RKO (cell line): ENCODE measurements around the gene TTC34.

ENCODE experiments used
- DNase-seq: peaks from one replicate; pipeline ENCODE4 v3.0.0-alpha.2; 2016; ENCODE audit warnings: low spot score

TTC34 gene

DNA sequence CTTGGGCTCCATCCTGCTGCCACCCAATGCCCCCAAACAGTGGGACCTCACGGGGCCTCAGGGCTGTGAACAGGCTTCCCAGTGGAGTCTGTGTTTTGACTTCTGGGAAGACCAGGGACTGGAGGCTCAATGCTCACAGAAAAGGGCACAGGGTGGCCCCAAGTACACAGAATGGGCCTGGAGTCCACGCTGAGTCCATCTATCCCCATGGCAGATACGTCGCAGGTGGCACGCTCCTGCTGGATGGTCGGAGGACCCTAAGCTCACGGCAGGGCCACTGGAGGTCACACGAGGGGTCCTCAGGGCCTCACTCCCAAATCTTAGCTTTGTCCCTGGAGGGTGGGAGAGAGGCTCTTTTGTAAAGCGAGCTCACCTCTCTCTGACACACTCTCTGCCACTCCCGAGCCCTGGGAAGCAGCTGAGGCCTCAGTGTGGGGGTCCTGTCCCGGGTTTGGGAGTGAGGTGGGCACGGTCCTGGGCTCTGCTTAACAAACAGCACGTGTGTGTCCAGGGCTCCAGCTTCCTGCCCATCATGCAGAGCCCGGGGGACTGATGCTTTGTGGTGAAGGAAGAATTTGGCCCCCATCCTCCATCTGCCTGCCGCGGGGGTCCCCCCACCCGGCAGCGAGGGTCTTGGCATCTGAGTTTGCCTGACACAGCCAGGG, 27.2 kb upstream of the TTC34 start:
- DNase-seq = no peak

DNA sequence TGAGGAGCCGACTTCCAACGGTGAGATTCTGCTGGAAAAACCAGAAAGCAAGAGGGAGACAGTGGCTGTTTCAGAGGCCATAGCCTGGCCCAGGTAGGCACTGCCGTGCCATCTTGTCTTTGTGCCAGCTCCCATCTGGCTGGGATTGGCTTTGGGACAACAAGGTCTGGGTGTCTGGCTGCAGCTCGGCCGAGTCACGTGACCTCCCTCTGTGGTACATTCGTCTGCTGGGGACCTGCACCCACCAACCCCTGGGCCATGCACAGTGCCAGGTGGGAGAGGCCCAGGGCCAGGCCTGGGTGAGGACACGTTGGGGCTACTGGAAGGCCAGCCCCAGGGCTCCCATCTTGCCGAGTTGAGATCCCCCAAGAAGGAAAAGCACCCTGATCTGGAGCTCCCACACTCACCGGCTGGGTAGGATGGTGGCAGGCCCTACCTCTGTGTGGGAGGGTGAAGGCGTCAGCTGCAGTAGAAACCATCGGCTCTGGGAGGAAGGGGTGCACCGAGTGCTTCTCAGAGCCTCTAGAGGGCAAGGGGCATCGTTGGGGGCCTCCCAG, 25.3 kb upstream of the TTC34 start:
- no peak for DNase-seq

DNA sequence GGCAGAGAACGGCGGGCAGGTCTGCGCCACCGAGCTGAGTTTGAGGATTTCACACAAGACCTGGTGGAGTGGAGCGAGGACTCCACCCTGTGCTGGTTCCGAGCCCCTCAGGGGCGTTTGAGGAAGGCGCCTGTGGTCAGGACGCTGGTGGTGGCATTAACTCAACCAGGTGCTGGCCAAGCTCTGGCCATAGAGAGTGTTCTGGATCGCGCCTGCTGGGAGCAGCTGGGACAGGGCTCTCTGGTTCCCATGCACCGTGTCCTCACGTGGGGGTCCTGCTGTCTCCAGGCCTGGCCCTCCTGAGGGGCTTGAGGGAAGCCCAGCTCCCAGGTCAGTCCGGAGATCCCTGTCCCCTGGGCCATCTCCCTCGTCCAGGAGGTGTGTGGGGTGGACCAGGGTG, 24.8 kb upstream of the TTC34 start:
- no peak for DNase-seq

DNA sequence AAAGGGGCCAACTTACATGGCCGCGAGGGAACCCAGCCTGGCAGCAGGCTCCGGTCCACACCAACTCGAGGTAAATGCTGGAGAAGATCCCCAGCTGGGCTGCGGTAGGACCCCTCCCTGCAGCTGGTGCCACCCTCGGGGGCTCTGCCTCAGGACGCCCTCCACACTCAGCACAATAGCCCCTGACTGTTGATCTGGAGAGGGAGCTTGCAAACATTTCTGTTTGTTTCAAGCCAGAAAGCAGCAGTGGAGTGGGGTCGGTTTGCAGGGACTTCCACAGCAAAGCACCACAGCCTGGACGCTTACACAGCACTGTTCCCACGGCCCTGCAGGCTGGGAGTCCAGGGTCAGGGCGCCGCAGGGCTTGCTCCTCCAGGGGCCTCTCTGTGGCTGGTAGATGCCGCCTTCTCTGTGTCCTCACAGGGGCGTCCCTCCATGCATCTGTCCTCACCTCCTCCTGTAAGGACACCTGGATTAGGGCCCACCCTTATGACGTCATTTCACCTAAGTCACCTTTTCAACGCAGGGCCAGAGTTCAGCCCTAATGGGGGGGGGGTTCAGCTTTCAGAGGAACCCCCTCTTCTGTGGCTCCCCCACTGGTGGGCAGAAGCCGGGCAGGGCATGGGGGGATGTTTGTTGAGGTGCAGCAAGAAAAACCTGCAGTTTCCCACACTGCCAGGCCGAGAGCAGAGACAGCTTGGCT, 24.1 kb upstream of the TTC34 start:
- no peak for DNase-seq

DNA sequence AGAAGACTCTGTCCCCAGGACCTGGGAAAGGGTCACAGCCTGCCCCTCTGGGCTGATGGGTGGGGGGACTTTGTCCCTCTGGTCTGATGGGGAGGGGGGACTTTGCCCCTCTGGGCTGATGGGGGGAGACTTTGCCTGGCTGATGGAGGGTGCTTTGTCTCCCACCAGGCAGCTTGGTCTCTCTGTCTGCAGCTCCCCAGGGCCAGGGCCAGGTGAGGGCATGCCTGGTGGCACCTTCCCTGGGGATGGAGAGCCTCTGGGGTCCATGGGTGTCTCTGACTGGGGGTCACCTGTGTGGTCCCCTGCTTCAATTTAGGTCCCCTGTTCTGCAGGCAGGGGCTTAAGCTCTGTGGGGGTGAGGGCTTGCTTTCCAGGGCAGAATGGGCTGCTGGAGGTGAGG, 23.5 kb upstream of the TTC34 start:
- no peak for DNase-seq

DNA sequence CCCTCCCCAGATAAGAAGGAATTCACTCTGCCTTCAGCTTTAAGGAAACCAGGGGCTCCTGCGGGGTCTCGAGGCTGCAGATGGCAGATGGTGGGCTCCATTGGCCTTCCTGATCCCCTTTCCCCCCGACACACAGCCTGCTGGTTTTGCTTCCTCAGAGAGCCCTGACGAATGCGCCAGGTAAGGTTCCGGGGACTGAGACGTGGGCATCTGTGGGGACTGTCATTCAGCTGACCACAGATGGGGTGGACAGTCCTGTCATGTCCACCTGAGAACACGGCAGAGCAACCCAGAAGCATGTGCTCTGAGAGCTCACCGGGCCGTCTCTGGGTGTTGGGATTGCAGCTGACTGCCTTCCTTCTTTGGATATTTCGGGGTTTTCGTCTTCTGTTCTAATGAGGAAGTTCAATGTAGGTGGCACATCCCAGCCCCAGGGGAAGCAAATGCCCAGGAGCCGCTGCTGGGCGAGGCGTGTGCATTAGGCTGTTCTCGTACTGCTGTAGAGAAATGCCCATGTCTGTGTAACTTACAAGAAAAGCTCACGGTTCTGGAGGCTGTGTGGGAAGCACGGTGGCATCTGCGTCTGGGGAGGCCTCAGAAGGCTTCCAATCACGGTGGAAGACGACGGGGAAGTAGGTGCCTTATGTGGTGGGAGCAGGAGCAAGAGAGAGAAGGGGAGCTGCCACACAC, 22.6 kb upstream of the TTC34 start:
- no peak for DNase-seq

DNA sequence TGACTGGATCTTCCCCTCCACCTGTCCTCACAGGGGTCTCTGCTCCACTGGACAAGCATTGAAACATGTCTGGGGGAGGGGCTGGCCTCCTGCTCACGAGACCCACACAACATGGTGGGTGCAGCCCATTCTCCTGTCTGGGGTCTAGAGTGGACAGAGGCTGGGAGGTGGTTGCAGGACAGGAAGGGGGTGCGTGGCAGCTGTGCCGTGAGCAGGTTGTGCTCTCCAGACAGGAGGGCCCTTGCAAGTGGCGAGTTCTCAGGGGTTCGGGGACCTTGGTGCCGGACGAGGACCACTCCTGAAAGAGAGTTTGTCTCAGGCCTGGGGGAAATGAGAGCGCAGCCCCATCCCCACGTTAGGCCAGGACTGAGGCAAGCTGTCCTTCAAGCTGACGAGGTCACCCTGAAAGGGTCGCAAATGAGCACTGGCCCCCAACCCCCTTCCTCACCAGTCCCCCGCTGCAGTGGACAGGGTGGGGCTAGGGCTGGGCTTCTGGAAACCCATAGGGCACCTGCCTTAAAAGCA, 21.2 kb upstream of the TTC34 start:
- DNase-seq = no peak

DNA sequence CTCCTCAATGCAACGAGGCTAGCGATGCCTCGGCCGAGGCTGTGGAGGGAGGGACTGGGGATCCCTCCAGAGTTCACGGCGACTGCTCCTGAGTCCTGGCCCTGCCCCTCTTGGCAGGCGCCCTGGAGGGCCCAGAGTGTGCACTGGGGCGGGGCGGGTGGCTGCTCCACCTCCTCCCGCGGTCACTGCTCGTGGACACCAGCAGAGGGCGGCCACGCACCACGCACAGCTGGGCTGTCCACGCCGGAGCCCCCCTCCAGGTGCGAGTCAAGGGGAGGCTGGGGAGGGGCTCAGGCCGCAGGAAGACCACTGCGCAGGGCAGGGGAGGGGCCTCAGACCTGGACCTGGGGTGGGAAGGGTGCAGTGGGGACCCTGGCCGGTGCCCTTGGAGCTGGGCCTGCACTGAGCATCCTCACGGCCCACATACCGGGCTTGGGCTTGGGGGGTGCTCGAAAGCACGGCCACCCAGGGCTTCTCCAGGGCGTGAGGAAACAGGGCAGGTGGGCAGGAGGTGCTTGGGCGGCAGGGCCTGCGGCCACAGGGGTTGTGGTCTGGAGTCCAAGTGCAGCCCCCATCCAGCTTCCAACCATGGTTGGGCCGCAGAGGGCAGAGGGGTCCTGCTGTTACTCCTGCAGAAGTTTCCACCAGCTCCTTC, 20.6 kb upstream of the TTC34 start:
- DNase-seq = peak; percentile 24

DNA sequence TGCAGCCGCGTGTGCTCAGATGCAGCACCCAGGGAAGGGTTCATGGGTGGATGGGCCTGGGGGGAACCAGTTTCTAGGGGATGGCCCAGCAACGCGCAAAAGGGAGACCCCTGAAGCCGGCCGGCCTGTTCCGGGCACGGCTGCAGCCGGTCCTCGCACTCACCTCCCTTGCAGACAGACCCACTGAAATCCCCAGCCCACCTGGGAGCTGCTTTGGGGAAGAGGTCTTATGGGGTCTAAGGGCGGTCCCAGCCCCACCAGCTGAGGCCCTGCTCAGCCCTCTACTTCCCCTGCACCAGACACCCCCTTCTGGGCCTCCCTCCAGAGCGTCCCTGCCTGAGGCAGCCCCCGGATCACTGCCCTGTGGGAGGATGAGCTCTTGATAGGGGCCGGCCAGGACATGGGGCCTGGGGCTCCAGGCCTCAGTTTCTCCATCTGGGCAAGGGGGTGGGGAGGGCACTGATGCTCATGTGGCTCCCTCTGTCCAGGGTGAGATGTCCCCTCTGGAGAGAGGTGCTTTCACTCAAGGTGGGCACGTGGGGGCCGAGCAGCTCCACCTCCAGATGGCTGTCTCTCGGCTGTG, 20.0 kb upstream of the TTC34 start:
- no peak for DNase-seq

DNA sequence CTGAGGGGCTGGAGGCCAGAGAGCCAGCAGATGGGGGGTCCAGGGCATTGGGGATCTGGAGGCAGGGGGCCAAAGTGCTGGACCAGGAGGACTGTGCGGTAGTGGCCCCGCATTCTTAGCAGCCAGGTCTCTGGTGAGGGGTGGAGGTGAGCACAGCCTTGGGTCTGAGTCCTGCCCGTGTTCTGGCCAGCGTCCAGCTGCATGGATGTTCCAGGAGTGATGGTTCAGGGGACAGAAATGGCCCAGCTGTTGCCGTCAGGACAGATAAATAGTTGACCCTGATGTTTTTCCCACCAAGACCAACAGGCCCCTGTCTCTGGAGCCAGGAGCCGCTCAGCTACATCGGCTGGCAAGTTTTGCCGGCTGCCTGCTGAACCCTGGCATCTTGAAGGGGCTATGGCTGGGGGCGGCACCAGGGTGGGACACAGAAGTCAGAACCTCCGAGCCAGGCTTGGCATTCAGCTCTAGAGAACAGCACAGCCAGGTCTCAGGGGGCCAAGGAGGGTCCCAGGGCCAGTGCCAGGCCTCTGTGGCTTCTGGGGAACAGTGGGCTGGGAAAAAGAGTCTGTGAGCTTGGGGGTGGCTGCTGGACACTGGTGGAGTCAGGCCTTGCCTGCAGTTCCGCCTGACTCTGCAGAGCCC, 19.4 kb upstream of the TTC34 start:
- DNase-seq = no peak

DNA sequence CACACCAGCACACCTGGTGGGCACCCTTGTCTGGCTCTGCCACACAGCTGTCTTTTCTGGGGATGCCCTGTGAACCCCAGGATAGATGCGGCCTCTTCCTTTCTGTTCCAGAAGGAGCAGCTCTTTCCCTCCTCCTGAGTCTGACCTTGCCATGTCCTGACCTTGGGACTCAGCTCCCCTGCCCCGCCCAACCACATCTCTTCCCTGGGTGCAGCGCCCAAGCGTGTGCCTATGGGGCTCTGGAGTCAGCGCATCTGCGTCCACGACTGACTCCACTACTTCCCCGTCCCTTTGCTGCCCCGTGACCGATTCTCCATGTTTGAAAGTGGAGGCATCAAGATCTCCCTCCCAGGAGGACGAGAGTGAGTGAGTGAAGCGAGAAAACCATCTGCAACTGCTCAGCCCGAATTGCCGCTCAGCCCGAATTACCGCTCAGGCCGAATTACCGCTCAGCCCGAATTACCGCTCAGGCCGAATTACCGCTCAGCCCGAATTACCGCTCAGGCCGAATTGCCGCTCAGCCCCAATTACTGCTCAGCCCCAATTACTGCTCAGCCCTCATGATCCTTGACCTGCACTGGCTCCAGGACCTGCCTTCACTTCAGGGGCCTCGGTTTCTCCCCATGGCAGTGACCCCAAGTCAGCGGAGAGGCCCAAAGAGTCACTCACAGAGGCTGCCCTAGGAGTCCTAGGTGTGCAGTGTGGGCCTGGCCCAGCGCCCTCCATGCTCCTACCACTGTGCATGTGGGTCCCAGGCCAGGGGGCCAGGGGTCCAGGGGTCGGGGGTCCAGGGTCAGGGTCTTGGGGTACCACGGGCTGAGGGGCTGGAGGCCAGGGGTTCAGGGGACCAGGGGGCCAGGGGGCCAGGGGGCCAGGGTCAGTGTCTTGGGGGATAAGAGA, 18.6 kb upstream of the TTC34 start:
- no peak for DNase-seq

DNA sequence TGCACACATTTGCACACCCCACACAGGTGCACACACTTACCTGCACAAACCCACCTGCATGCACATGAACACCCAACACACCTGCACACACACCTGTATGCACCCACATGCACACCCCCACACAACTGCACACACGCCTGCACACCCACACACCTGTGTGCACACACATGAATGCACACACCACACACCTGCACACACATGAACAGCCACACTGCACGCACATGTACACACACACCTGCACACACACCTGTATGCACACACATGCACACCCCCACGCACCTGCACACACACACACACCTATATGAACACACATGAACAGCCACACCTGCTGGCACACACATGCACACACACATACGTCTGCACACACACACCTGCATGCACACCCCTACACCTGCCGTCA, 17.9 kb upstream of the TTC34 start:
- DNase-seq = no peak

DNA sequence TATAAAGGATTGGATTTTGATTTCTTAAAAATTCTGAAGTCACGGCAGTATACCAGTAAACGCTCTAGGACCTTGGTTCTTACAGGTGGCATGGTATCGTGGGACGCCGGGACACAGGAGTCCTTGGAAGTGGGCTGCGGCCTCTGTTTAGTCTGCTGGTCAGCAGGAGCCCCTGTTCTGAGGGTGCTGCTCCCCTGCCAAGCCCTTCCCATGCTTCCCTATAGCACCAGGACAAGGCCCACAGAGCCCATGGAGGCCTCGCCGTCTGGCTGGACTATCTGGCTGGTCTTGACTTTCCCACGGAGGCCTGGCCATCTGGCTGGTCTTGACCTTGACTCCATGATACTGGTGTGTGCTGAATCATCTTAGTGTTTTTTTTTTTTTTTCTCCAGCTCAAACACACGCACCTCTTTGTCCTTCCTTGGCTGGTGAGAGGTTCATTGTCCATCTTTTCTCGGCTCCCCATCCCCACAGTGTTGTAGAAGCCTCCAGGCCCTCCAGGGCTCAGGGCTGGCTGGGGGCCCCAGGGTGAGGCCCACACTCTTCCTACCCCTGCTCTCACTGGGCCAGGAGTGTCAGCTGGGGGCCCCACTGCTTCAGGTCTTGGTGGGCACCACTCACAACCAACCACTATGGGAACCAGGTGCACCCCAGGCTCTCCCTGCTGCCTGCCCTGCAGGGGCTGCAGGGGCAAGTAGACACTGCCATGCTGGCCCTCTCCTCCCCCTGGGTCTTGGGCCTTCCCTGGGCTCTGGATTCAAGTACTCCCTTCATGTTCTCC, 16.5 kb upstream of the TTC34 start:
- DNase-seq = no peak

DNA sequence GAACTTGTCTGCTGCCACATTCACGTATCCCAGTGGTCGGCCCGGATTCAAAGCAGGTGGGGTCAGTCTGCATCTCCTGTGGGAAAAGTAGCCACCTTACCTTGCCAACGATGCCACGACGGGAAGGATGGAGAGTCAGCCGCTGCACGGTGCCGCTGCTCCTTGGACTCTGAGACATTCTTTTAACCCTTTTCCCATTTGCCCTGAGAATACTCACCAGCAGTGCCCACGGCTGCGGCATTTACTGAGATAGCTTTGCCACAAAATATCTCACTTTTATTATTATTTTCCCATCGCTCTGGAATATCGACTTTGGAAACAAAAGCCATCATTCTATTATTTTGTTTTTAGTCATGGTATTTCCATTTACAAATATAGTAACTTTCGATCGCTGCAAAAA, 15.3 kb upstream of the TTC34 start:
- no peak for DNase-seq

DNA sequence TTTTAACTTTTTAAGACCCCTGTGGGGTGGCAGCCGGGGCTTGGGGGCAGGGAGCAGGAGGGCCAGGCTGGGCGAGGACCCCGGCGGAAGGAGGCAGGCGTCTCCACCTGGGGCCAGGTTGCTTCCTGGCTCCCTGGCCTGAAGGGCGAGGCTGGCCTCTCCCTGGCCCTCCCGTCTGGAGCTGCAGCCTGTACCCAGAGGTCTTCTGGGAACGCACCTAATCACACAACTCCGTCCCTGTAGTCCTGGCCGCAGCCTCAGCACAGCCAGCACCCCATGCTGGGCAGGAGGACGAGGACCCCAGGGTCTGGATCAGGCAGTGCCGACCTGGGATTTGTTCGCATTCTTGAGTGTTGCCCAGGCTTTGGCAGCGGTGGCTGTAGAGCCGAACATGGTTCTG, 14.1 kb upstream of the TTC34 start:
- DNase-seq = no peak

DNA sequence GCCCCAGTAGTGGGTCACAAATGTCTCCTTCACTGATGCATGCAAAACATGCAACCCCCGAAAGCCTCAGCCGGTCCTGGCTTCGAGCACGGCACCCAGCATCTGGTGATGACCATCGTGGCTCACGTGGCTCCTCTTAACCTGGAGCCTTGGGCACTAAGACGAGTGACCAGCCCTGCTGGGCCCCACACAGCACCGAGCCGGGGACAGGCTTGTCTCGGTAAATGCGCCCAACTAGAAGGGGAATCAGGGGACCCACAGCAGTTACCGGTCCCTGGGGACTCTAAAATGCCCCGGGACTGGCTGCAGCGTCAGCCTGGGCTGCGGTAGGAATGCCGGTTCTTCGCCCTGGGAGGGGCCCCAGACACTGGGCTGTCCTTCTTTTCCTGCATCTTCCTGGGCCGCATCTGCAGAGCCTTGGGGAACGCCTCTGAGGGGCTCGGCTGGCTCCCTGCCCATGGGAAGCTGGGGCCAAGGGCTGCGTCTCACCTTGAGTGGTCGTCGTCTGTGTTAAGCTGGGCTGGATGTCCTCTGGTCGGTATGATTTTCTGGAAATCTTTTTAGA, 13.1 kb upstream of the TTC34 start:
- no peak for DNase-seq

DNA sequence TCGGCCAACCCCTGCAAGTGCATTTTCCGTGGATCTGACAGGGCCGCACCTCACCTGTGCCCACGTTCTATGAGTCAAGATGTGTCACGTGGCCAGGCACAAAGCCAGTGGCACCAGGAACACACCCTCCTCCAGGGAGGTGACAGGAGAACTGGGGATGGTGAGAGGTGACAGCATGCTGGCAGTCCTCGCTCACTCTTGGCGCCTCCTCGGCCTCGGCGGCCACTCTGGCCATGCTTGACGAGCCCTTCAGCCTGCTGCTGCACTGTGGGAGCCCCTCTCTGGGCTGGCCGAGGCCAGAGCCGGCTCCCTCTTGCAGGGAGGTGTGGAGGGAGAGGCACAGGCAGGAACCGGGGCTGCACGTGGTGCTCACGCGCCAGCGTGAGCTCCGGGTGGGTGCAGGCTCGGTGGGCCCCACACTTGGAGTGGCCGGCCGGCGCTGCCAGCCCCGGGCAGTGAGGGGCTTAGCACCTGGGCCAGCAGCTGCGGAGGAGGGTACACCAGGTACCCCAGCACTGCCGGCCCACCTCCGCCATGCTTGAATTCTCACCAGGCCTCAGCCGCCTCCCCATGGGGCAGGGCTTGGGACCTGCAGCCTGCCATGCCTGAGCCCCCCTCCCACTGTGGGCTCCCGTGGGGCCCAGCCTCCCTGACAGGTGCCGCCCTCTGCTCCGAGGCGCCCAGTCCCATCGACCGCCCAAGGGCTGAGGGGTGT, 11.6 kb upstream of the TTC34 start:
- no peak for DNase-seq

DNA sequence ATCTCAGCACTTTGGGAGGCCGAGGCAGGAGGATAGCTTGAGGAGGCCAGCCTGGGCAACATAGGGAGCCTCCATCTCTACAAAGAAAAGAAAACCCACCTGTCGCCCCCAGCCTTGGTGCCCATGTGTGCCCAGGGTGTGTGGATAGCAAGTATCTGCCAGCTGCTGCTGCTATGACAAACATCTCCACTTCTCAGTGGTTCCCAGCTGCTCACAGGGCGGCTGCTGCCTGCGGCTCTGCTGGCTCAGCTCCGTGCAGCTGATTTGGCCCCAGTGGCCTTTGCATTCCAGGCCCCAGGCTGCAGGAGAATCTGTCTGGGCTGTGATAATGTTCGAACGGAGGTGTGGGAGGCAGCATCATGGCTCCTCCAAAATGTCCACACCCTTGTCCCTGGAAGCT, 10.6 kb upstream of the TTC34 start:
- DNase-seq = no peak

DNA sequence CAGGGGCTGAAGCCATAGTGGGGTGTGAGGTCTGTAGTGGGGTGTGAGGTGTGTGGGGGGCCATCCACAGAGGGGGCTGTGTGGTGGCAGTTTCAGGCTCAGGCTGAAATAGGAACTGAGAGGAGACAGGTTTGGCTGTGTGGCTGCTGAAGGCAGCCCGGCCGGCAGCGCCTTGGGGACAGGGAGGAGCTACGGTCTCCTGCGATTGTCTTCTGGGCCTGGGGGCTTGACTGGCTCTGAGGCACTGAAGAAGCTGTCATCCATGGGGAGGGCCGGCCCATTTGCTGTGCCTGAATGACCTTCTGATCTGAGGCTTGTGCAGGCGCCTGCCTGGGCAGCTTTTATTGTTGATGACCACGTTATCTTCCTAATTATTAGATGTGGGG, 10.0 kb upstream of the TTC34 start:
- DNase-seq = no peak
